ENCODE measurements around the gene METTL25B.

DNA sequence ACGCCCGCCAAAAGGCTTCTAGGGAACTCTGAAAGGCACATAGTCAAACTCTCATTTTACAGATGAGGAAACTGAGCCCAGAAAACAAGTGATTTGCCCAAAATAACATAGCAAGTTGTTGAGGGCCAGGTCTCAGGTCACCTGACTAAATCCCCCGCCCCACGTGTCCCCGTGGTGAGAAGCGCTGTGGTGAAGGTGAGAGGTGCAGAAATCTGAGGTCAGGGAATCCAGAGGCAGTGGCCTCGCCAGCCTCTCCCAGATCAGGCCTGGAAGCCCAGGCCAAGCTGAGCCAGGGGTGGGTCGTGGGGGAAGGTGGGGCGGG is 18.1 kb downstream of the METTL25B start:
- TF ChIP-seq ZFP30 (CRISPR knock-in tag; IDR thresholded peaks at IDR 0.05): no peak
- TF ChIP-seq OSR1 (CRISPR knock-in tag; IDR thresholded peaks at IDR 0.05): no peak
- TF ChIP-seq ZNF70 (CRISPR knock-in tag; IDR thresholded peaks at IDR 0.05): no peak
- TF ChIP-seq TCF4 (CRISPR knock-in tag; IDR thresholded peaks at IDR 0.05; ENCODE audit: borderline replicate concordance): no peak
- no peak for TF ChIP-seq RARB (CRISPR knock-in tag; IDR thresholded peaks at IDR 0.05)
- TF ChIP-seq CSDC2 (CRISPR knock-in tag; IDR thresholded peaks at IDR 0.05): no peak
- no peak for TF ChIP-seq PPARA (CRISPR knock-in tag; IDR thresholded peaks at IDR 0.05; ENCODE audit: borderline replicate concordance)
- TF ChIP-seq, protein P1, sequence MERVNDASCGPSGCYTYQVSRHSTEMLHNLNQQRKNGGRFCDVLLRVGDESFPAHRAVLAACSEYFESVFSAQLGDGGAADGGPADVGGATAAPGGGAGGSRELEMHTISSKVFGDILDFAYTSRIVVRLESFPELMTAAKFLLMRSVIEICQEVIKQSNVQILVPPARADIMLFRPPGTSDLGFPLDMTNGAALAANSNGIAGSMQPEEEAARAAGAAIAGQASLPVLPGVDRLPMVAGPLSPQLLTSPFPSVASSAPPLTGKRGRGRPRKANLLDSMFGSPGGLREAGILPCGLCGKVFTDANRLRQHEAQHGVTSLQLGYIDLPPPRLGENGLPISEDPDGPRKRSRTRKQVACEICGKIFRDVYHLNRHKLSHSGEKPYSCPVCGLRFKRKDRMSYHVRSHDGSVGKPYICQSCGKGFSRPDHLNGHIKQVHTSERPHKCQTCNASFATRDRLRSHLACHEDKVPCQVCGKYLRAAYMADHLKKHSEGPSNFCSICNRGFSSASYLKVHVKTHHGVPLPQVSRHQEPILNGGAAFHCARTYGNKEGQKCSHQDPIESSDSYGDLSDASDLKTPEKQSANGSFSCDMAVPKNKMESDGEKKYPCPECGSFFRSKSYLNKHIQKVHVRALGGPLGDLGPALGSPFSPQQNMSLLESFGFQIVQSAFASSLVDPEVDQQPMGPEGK (CRISPR knock-in tag; IDR thresholded peaks at IDR 0.05; ENCODE audit: borderline replicate concordance): no peak
